WI38 (cell line): ENCODE measurements around the gene SLC27A4.
"Not testable (repeated sequence)": the region's sequence is repeated elsewhere in the genome, so short reads cannot be mapped to it uniquely, and the experiment has no call there.

Experiments
- H3K4me3 ChIP-seq: 2 replicates; pipeline ENCODE4 v1.5.1; 2011; ENCODE audit warnings: low read depth, mild to moderate bottlenecking, control low read depth, low read length
- CTCF ChIP-seq: IDR thresholded peaks from 2 replicates; pipeline ENCODE4 v1.5.1; 2012; ENCODE audit warnings: low read depth, mild to moderate bottlenecking, control low read depth, low read length

Gene SLC27A4

GRCh38 chr9:128325629-128326028 lies 14.7 kb upstream of the SLC27A4 start:
- H3K4me3 ChIP-seq: no peak overlapping the region
- TF ChIP-seq CTCF: no peak

- TF ChIP-seq CTCF: no peak
- H3K4me3 ChIP-seq: no peak overlapping the region
Measured at GRCh38 chr9:128333451-128333869, 6.9 kb upstream of the SLC27A4 start.

- H3K4me3 ChIP-seq: no peak overlapping the region
- no peak for TF ChIP-seq CTCF
Measured at GRCh38 chr9:128335161-128335560, 5.2 kb upstream of the SLC27A4 start.

- no peak overlapping the region for H3K4me3 ChIP-seq
- no peak for TF ChIP-seq CTCF
Measured at GRCh38 chr9:128335914-128336313, 4.4 kb upstream of the SLC27A4 start.

- no peak for TF ChIP-seq CTCF
- H3K4me3 ChIP-seq: no peak overlapping the region
Measured at GRCh38 chr9:128337936-128338335, 2.4 kb upstream of the SLC27A4 start.

GRCh38 chr9:128338852-128339614 lies 1.3 kb upstream of the SLC27A4 start:
- not testable (repeated sequence) for H3K4me3 ChIP-seq

- TF ChIP-seq CTCF: no peak
Measured at GRCh38 chr9:128340691-128341434, 536 bp downstream of the SLC27A4 start.

More at GRCh38 chr9:128340691-128341434, 536 bp downstream of the SLC27A4 start:
- peak overlapping the region; percentile 79 for H3K4me3 ChIP-seq
